Fibroblast of lung (primary cell): ENCODE measurements around the gene ARHGEF4.

Experiments
- EZH2 ChIP-seq: IDR thresholded peaks from 2 replicates; pipeline ENCODE4 v1.5.1; 2012; ENCODE audit warnings: low read length, control low read depth, mild to moderate bottlenecking; ENCODE audit errors: missing control alignments
- TF ChIP-seq, protein P1 (sequence below), 2 donors: IDR thresholded peaks in 1 of 2; conservative IDR thresholded peaks in 1 of 2; 1 replicate in 1 of 2; 2 replicates in 1 of 2; pipeline ENCODE4 v1.5.1; 2011 to 2012; ENCODE audit warnings: low read length in 2 of 2, control low read depth in 1 of 2, inconsistent platforms in 1 of 2, low read depth in 1 of 2, mild to moderate bottlenecking in 1 of 2

DNA sequence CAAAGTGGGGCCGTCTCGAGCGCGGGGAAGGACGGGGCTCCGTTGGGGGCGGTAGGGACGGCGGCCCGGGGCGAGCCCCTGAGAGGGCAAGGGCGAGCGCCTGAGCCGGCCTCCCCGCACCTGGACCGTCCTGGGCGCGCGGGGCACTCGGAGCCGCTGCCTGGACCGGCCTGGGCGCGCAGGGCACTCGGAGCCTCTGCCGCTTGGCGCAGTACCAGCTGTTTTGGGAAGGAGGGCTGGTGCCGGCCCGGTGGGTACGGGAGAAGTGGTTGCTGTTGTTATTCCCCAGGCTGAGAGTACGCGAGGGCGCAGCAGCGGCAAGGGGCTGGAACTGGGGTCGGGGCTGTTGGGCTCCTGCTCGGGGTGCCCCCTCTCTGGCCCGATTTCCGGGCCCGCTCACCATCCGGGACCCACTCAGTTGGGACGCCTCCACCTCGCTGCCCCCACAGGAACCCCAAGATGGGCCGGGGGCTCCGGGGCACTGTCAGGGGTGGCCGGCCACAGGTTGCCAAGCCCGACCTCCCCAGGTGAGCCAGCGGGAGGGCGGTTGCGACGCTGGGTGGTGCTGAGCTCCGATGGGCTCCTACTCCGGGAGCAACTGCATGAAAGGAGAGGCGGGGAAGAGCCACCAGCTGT lies 579 bp downstream of the ARHGEF4 start:
- TF ChIP-seq, protein P1, sequence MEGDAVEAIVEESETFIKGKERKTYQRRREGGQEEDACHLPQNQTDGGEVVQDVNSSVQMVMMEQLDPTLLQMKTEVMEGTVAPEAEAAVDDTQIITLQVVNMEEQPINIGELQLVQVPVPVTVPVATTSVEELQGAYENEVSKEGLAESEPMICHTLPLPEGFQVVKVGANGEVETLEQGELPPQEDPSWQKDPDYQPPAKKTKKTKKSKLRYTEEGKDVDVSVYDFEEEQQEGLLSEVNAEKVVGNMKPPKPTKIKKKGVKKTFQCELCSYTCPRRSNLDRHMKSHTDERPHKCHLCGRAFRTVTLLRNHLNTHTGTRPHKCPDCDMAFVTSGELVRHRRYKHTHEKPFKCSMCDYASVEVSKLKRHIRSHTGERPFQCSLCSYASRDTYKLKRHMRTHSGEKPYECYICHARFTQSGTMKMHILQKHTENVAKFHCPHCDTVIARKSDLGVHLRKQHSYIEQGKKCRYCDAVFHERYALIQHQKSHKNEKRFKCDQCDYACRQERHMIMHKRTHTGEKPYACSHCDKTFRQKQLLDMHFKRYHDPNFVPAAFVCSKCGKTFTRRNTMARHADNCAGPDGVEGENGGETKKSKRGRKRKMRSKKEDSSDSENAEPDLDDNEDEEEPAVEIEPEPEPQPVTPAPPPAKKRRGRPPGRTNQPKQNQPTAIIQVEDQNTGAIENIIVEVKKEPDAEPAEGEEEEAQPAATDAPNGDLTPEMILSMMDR (conservative IDR thresholded peaks at IDR 0.05 in 1 of 2, IDR thresholded peaks at IDR 0.05 in 1 of 2; ENCODE audit: low read depth in 1 of 2, low read length in 2 of 2) = no peak
- TF ChIP-seq EZH2 = no peak
